ENCODE results near the gene LAMA5. TPM values are rescaled to one million over a fixed set of nuclear protein-coding genes. Genes with fewer than 3 reads are reported as not detected.
A peak's percentile ranks its signal among the peaks of the same experiment; 100 is the strongest.

Gene LAMA5
- total and polyA plus RNA-seq, 8 donors: 41.4 to 278 (median 79.6) TPM

GRCh38 chr20:62361799-62362589, 5.1 kb downstream of the LAMA5 start:
- Histone ChIP-seq H3K9me3 (no peaks in the 10 kb centered on the region), H3K27ac (peak overlapping the region in 4 of 5 donors; percentile 82 to 92 (median 90)), H3K4me3 (peak overlapping the region in 1 of 4 donors; percentile 9), H3K27me3 (peaks cover 0 to 16% (median 8%) of the 10 kb centered on the region in 3 donors), H3K36me3 (peaks cover 0 to 14% (median 4%) of the 10 kb centered on the region in 4 donors), H3K4me1 (peaks cover 90 to 95% (median 94%) of the 10 kb centered on the region in 4 donors)
- WGBS, 5 donors: 50 to 63% (median 53%) methylated on average over 22 to 34 of the region's 34 CpGs
- TF ChIP-seq POLR2AphosphoS5 (IDR thresholded peaks at IDR 0.05): no peak
- DNase-seq: peak in 1 of 2 donors; percentile 71
- intact Hi-C loops (cut with DNase I; ENCODE audit: low total_unique reads): no loop called here

- peak in 1 of 2 donors; percentile 68 for DNase-seq
- H3K9me3 ChIP-seq: no peaks in the 10 kb centered on the region
- TF ChIP-seq POLR2A (IDR thresholded peaks at IDR 0.05) (no peak), EP300 (IDR thresholded peaks at IDR 0.05) (no peak), POLR2AphosphoS5 (IDR thresholded peaks at IDR 0.05) (no peak), CTCF (IDR thresholded peaks at IDR 0.05) (no peak)
- WGBS, 5 donors: 43 to 61% (median 49%) methylated on average over 10 to 25 of the region's 25 CpGs
- peak overlapping the region in 1 of 4 donors; percentile 9 for H3K4me3 ChIP-seq
- peak overlapping the region; percentile 17 to 92 (median 82) for H3K27ac ChIP-seq
- peaks cover 92 to 97% (median 95%) of the 10 kb centered on the region in 4 donors for H3K4me1 ChIP-seq
- peaks cover 0 to 14% (median 4%) of the 10 kb centered on the region in 4 donors for H3K36me3 ChIP-seq
- intact Hi-C loops (cut with DNase I; ENCODE audit: low total_unique reads): no loop called here
- H3K27me3 ChIP-seq: peaks cover 0 to 7% (median under 1%) of the 10 kb centered on the region in 3 donors
These were observed 6.0 kb downstream of the LAMA5 start for GRCh38 chr20:62360854-62361798.

GRCh38 chr20:62359491-62360121, 7.5 kb downstream of the LAMA5 start:
- H3K4me3 ChIP-seq: peak overlapping the region in 2 of 4 donors; percentile 6 to 11
- DNase-seq: peak in 1 of 2 donors; percentile 79
- peaks cover 0 to 14% (median 4%) of the 10 kb centered on the region in 4 donors for H3K36me3 ChIP-seq
- TF ChIP-seq POLR2A (IDR thresholded peaks at IDR 0.05) (no peak), EP300 (IDR thresholded peaks at IDR 0.05) (peak; percentile 57), POLR2AphosphoS5 (IDR thresholded peaks at IDR 0.05) (peak in 1 of 3 donors; percentile 16)
- H3K9me3 ChIP-seq: no peaks in the 10 kb centered on the region
- 51 to 58% (median 54%) methylated on average over 7 to 25 of the region's 25 CpGs for WGBS, 5 donors
- H3K27ac ChIP-seq: peak overlapping the region; percentile 9 to 91 (median 86)
- intact Hi-C loops (cut with DNase I; ENCODE audit: low total_unique reads): no loop called here
- H3K27me3 ChIP-seq: peaks cover 0 to 3% (median 0%) of the 10 kb centered on the region in 3 donors
- H3K4me1 ChIP-seq: peaks cover 92 to 97% (median 95%) of the 10 kb centered on the region in 4 donors

GRCh38 chr20:62359043-62359490, 8.0 kb downstream of the LAMA5 start:
- H3K9me3 ChIP-seq: no peaks in the 10 kb centered on the region
- peaks cover 0 to 14% (median 4%) of the 10 kb centered on the region in 4 donors for H3K36me3 ChIP-seq
- TF ChIP-seq POLR2A (IDR thresholded peaks at IDR 0.05): no peak
- TF ChIP-seq EP300 (IDR thresholded peaks at IDR 0.05): no peak
- intact Hi-C loops (cut with DNase I; ENCODE audit: low total_unique reads): no loop called here
- 56 to 68% (median 62%) methylated on average over 6 to 16 of the region's 16 CpGs for WGBS, 5 donors
- H3K27ac ChIP-seq: peak overlapping the region; percentile 63 to 91 (median 86)
- H3K4me1 ChIP-seq: peaks cover 91 to 97% (median 94%) of the 10 kb centered on the region in 4 donors
- H3K27me3 ChIP-seq: peaks cover 0 to 3% (median 0%) of the 10 kb centered on the region in 3 donors
- DNase-seq: peak in 1 of 2 donors; percentile 83
- H3K4me3 ChIP-seq: peak overlapping the region in 1 of 4 donors; percentile 6

Measured in stomach (tissue), 9 donors.